Activated T-cell treated with anti-CD3 and anti-CD28 coated beads, Interleukin-2, amount 50 U/mL, for 1 hour (primary cell): ENCODE measurements around the gene FRY.

Source experiments
- DNase-seq: peaks from one replicate; pipeline ENCODE4 v3.0.0-alpha.2; 2020

FRY gene

DNA sequence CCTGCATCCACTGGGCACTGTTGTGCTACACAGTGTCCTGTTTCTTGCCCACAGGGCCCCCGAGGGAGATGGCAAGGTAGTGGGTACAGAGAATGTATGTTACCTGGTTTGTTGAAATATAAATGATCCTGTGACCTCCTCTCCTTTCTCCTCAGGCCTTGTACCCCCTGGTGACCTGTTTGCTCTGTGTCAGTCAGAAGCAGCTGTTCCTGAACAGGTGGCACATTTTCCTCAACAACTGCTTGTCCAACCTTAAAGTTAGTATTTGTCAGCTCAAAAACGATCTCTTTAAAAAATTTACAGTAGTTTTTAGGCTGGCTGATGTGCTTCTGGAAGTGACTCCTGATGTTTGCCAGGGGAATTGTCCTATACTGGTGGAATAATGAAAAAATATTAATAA is 105.1 kb downstream of the FRY start:
- DNase-seq, result no peak

DNA sequence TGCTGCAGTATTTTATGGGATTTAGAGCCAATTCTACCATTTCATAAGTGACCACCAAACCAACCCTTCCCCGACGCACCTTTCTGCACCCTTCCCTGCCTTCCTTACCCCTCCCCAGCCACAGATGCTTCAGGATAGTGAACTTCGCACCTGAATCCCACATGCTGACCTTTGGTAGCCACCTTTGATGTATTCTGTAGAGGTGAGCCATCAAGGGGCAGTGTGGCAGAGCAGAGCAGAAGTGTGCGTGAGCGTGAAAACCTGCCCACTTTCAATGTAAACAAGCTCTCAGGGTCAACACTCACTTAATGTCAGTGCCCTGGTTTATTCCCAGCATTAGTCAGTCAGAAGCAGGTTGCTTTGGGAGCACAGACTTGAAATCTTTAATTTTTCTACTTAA is 107.7 kb downstream of the FRY start:
- DNase-seq, result no peak

DNA sequence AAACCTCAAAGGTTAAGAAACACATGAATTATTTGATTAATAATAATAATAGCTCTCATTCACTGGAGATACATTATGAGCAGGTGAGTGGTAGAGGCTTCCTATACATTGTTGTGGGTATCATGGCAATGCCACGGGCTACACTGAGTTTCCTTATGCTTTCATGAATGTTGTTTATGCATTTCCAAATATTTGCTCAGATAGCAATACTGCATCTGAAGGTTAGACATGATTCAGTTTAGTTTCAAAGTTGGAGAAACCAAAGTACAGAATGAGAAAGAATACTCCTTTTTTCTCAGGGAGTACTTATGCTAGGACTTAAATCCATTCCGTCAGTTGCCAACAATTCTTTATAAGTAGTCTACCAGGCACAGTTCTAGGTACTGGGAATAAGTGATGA is 108.5 kb downstream of the FRY start:
- DNase-seq, result no peak

DNA sequence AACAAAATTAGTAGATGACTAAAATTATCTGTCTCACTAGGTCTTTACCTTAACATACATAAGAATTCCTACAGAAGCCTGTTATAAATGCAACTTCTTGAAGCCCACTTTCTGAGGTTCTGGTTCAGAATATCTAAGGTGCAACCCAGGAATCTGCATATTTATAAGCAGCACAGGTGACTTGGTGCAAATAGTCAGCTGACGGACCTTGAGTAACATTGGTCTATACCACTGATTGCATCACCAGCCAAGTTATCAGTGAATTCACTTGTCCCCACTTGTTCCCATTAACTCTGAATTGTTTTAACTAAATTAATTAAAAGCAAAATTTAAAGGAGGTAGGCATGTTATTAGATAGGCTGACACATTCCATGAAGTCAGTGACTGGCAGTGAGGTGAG is 109.9 kb downstream of the FRY start:
- DNase-seq, result no peak

DNA sequence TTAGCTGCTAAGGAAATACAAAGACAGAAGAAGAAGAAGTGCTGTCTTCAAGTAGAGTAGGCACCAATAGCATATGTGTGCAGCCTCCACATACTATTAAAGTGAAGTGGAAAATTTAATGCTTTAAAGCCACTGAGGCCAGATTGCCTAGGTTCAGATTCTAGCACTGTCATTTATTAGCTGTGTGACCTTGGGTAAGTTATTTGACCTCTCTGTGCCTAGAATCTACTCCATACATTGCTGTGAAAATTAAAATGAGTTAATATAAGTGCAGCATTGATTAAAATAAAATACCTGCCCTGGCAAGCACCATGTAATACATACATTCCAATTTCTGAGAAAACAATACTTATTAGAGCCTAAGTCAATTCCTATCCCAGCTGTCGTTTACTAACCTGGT is 110.5 kb downstream of the FRY start:
- no peak for DNase-seq

DNA sequence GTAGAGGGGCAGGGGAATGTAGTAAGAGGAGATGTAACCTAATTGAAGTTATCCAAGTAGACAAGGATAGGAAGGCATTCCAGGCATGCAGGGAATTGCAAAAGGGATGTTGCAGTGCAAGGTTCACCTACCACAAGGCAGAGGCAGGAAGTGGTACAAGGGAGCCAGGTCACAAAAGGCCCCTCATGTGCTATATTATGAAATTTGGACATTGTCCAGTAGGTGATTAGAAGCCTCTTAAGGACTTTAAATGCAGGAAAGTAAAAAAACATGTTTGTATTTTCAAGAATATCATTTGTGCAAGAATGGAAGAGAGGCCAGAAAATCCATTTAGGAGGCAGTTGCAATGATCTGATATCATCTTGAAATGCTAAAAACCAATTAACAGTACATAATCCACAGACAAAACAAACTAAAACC is 111.4 kb downstream of the FRY start:
- DNase-seq, result no peak

DNA sequence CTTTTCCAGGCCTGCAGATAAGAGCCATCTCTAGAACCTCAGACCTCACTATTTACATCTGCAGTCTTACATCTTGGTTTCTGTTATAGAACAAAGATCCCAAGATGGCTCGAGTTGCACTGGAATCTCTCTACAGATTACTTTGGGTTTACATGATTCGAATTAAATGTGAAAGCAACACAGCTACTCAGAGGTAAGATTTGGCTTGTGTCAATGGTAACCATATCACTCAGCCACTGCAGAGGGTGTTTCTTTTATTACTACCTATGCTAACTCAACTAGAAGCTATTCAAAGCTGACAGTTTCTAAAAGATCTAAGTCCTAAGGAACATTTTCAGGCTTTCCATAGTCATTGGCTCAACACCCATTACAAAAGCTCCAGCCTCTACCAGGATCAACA is 115.6 kb downstream of the FRY start:
- DNase-seq, result no peak

DNA sequence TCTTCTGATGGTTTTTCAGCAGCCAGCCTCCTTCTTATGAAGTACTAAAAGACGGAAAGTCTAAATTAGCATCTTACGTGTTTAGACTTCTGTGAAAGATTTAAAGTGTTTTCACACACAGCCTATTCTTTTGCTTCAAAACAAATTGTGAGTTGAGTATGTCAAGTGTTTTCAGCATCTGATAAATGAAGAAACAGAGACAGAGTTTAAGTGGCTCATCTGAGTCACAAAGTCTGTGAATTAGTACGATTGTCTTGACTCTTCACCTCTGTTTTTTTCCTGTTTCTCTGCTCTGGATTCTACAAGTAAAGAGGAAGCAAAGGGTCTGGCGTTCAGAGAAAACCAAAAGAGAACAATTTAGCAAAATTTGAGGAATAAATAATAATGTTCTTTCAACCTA is 116.4 kb downstream of the FRY start:
- DNase-seq, result no peak

DNA sequence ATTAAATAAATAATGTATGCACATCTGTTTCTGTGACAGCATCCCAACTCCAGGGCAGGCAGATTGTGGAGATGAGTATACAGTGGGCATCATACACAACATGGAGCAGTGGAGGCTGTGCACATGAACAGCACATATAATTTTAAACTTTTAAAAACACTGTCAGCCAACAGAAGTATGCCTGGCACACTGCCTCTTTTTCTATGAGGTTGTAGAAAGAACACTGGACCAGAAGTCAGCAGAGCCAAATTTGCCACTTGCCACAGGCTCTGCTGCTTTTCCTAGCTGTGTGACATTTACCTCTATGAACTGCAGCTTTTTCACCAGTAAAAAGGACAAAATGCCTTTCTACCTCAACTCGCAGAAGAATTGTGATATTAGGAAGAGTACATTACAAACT is 118.7 kb downstream of the FRY start:
- no peak for DNase-seq

DNA sequence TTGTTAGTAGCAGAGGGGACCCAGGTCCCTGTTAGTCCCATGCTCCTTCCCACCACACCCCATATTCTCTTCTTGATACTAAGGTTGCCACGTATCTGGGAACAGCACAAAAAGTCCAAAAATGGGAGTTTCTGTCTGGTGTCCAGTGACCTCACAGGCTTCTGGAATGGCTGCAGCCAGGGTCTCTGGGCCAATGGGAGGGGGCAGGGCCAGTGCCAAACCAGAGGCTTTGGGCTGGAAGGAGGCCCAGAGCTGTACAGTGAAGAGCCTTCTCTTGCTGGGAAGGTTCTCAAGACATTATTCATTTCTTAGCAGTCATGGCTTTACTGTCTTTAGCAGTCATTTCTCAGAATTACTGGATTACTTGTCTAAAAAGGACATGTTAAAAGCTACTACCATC is 119.2 kb downstream of the FRY start:
- DNase-seq, result no peak

DNA sequence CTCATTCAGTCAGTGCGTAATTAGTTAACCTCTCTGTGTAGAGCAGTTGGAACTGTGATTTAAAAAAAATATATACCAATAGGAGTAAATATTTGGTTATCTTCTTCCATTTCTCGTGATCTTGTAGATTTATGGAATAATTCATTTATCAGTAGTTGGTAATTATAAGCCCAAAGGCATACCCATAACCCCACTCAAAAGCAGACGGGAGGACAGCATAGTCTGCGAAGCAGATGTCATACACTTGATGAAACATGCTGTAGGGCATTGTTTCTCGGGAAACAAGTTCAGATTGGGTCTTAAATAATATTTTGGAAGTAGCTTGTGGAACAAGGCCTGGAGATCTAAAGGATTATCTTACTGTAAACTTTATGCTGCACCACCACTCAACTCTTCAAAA is 119.7 kb downstream of the FRY start:
- no peak for DNase-seq

DNA sequence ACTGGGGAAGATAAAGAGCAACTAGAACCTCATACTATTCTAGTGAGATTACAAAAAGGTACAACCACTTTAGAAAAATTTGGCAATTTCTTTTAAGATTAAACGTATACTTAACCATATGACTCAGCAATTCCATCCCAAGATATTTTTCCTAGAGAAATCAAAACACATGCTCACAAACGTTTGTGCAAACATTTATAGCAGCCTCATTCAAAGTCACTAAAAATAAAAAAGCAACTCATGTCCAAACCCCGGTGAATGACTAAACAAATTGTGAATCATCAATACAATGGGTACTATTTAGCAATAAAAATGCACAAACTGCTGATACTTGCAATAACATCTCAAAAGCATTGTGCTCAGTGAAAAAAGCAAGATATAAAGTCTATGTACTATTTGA is 121.5 kb downstream of the FRY start:
- no peak for DNase-seq

DNA sequence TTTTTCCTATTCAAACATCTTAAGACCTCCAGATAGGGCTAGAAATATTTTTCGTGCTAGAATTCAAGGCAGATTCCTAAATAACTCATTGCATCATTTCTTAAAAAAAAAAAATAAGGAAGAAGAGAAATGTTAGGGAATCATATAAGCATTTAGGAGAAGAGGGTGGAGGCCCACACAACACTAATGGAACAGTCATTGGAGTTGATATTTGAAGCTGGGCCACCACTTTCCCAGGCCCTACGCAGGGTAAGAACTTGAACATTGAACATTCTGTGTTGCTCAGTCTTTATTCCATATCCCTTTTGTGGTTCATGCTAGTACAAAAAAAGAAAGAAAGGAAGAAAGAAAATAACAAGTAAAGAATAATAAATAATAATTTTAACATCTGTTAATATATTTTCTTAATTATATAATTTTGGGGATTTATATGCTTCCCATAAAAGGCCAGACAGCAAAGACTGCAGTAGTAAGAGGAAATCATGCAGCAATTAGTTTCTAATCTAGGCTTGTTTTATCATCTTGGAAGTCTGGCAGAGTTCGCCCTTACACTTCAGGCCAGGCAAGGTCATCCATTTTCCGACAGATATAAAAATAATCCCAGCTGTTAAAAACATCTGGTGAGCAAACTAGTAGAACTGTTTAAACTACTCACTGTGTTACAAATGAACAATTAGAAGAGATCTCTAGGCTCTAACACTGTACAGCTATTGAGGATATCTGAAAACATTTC is 127.7 kb downstream of the FRY start:
- DNase-seq, result no peak

DNA sequence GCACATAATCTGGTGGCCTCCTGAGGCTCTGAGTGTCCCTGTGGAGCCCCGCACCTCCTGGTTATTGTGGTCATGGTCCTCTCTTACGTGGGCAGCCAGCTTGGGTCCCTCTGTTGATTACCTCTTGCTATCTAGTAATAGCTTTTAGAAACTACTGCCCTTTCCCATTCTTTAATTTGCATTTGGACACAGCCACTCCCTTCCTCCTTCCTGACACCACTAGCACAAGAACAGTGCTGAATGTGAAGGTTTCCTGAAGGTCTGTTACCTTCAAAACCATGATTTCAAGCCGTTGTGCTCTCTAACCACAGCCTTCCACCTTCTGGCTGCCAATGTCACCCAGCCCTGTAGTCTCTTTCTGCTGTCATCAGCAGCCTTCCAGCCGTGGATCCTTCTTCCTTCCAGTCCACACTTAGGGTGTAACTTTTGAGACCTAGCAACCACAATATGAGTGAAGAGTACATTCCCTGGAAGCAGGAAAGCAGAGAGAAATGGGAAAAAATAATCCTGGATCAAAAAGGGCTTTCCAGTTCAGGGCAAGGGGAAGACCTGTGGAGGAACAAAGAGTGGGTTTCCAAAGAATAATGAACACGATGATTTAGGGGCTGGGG is 130.9 kb downstream of the FRY start:
- DNase-seq, result no peak

DNA sequence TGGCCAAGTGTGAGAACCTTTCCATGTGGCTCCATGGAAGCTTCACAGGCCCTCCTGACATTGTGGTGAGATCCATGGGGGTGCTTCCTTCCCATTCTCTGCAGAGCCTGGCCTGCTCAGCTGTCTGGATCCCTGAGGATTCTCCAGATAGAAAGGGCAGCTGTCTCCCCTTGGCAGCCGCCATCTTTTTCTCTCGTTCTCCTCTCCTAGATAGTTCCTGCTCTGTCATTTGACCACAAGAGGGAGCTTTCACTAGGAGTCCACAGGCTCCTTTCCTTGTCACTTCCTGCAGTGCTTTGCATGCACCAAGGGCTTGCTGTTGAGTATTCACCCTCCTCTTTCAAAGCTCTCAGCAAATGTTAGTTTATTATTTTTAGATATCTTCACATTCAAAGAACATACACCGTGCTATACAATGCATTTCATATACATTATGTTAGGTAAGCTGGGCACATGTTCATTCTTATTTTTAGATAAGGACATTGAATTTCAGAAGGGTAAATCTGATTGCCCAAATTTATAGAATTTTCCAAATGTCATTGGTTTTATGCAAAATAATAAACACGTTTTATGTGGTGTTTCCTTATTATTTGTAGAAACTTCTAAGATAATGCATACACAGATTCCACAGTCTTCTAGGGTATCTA is 133.2 kb downstream of the FRY start:
- DNase-seq, result no peak

DNA sequence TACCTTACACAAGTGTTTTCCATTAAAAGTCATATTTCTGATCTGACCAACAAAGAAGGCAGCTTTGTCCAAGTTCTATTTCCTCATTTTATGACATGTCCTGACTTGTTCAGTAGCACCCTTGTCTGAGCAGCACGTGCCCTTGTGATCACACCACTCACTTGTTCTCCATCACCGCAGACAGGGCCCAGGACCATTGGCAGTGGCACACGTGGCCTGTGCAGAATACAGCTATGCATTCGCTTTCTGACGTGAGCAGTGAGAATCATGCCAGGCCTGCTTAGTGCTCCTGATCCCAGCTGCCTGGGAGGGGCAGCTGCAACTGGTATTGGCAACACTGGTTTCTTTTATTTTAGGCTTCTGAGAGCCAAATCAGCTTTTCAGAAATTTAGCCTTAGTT is 134.2 kb downstream of the FRY start:
- no peak for DNase-seq

DNA sequence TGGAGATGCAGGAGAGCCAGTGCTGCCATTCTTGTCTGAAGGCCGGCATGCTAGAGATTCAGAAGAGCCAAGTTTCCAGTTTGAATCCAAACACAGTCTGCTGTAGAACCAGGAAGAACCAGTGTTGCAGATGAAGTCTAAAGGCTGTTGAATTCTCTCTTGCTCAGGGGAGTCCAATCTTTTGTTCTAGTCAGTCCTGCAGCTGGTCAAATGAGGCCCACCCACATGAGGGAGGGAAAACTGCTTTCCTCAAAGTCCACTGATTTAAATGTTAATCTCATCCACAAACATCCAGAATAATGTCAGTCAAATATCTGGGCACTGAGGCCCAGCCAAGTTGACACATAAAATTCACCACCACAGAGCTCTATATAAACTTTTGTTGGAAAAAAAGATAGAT is 136.6 kb downstream of the FRY start:
- no peak for DNase-seq

DNA sequence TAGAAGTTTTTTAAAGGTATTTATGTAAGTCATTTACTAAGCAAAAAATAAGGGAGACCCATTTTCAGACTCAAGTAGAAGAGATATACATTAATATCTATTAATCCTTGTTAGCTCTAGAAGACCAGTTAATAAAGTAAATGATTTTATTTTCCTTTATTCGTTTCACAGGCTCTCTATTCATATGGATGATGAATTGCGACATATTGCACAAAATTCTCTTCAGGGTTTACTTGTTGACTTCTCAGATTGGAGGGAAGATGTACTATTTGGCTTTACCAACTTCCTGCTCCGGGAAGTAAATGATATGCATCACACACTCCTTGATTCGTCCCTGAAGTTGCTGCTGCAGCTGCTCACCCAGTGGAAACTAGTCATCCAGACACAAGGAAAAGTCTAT is 139.3 kb downstream of the FRY start:
- DNase-seq, result no peak

DNA sequence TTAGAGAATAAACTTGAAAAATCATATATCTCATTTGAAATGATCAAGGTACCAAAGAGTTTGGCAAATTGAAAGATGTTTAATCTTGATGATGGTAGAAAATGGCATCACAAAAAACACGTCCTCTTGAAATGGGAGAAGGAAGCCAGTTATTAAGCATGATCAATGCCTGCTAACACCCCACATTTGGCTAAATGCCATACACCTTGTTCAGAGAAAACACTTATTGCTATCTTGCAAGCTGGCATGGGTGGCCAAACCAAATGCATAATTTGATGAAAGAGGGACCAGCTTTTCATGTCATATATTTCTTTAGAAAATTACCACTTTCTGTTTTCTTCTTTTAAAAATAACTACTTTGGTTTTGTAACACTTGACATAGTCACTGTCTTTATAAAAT is 142.3 kb downstream of the FRY start:
- no peak for DNase-seq

DNA sequence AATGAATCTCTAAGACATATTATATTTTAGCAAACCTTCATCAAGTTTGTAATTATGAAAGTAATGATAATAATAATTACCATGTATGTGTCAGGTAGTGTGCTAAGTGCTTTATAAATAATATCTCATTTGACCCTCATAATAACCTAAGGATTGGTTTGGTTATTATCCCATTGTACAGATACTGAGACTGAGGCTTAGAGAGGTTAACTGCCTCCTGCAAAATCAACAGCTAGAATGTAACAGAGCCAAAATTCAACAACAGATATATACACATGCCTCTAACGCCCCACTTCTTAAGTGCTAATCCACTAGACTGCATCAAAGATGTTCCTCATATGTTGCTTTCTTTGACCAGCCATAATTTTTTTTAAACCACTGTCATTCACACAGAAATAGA is 142.8 kb downstream of the FRY start:
- DNase-seq, result no peak

DNA sequence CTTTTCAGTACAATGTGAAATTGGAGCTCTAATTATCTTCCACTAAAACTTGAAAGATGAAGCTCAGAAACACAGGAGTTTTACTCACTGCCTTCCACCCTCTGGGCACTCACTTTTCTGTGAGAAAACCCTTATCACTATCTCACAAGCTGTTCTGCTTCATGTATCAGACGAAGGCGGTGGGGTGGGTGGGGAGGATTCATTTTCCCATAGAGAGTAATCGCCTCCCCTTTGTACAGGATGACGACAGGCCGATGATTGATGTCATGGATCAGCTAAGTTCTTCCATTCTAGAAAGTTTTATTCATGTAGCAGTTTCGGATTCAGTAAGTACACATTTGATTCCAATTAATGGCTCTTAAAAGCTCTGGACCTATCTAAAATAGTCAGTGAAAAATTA is 143.7 kb downstream of the FRY start:
- no peak for DNase-seq

DNA sequence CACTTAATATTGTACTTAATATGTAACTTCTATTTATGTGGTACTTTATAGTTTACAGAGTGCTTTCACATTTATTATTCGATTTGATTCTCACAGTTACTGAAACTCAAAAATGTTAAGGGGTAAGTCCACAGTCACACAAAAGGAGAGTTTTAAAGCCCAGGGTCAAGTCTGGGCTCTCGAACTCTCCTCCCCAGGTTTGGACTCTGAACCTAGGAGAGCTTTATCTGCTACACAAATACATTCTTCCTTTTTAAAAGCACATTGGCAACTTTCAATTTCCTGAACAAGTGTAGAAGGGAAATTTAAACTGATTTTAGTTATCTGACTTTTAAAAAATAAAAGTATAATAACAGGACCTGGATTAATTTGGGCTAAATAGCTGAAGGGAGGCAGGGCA is 144.4 kb downstream of the FRY start:
- no peak for DNase-seq

DNA sequence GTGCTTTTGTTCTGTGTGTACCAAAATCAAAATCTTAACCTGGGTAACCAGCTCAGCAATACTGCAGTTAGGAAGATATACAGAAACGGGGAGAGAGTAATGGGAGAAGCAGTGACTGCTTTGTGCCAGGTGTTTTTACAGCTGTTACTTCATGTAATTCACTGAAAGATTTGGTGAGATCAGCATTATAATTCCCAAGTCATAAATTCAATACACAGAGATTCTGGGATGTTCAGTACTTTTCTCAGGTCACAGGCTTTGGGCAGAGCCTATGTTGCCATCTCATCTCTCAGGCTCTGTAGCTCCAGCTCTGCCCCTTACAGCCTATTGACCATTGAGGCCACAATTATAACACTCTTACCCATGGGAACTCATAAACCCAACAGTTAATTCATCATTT is 145.1 kb downstream of the FRY start:
- no peak for DNase-seq

DNA sequence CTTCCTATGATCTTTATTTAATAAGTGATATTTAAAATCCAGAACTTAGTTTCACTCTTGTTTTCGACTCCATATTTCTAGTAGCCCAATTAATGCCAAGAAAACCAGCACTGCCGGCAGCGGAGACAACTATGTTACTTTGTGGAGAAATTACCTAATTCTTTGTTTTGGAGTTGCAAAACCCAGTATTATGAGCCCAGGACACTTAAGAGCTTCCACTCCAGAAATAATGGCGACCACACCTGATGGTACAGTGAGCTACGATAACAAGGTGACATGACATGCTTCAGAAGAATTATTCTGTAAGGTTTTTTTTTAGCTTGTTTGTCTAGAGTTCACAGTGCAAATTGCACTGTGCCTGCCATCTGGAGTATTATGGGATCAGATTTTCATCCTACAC is 147.2 kb downstream of the FRY start:
- no peak for DNase-seq

DNA sequence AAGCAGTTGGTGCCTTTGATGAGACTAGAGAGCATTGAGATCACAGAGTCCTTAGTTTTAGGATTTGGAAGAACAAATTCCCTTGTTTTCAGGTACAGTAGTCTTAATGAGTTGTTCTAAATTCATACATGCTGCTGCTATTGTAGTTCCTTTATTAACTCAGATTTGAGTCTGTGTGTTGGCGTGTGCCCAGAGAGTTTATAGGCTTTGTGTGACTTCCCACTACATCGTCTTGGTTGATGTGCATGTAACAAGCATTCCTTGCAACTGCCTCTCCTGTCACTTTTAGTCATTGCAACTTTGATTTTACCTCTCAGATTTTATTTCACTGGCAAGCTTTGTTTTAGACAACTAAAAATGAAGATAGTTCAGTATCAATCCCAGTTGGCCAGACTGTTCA is 148.1 kb downstream of the FRY start:
- DNase-seq, result no peak
